ENCODE results near the gene C5orf22.

Gene C5orf22

GRCh38 chr5:31568302-31568835, 36.3 kb downstream of the C5orf22 start:
- in situ Hi-C loops (cut with HindIII; ENCODE audit: low pct_ligation_motif_present, low sequenced_read_pairs), result no loop called here
- no peak for TF ChIP-seq CTCF (IDR thresholded peaks at IDR 0.05; ENCODE audit: low read depth, low read length, missing control alignments)
- no peak overlapping the region for H3K4me3 ChIP-seq (ENCODE audit: low read depth, low read length)
- no peak overlapping the region for H3K27ac ChIP-seq
- no peaks in the 10 kb centered on the region for H3K27me3 ChIP-seq (replicated peaks)
- no peak for DNase-seq
- H3K36me3 ChIP-seq (replicated peaks), result no peaks in the 10 kb centered on the region

GRCh38 chr5:31569068-31569467, 37.0 kb downstream of the C5orf22 start:
- Histone ChIP-seq H3K36me3 (replicated peaks) (no peaks in the 10 kb centered on the region), H3K4me3 (ENCODE audit: low read depth, low read length) (no peak overlapping the region), H3K27me3 (replicated peaks) (no peaks in the 10 kb centered on the region), H3K27ac (no peak overlapping the region)
- no peak for DNase-seq
- in situ Hi-C loops (cut with HindIII; ENCODE audit: low pct_ligation_motif_present, low sequenced_read_pairs), result no loop called here
- no peak for TF ChIP-seq CTCF (IDR thresholded peaks at IDR 0.05; ENCODE audit: low read depth, low read length, missing control alignments)

GRCh38 chr5:31573494-31574142, 41.5 kb downstream of the C5orf22 start:
- Histone ChIP-seq H3K4me3 (ENCODE audit: low read depth, low read length) (no peak overlapping the region), H3K27me3 (replicated peaks) (peaks cover 2% of the 10 kb centered on the region), H3K36me3 (replicated peaks) (no peaks in the 10 kb centered on the region), H3K27ac (no peak overlapping the region)
- DNase-seq, result no peak
- no peak for TF ChIP-seq CTCF (IDR thresholded peaks at IDR 0.05; ENCODE audit: low read depth, low read length, missing control alignments)
- in situ Hi-C loops (cut with HindIII; ENCODE audit: low pct_ligation_motif_present, low sequenced_read_pairs), result no loop called here

GRCh38 chr5:31574772-31575171, 42.7 kb downstream of the C5orf22 start:
- peaks cover 2% of the 10 kb centered on the region for H3K27me3 ChIP-seq (replicated peaks)
- DNase-seq, result no peak
- no peaks in the 10 kb centered on the region for H3K36me3 ChIP-seq (replicated peaks)
- no peak for TF ChIP-seq CTCF (IDR thresholded peaks at IDR 0.05; ENCODE audit: low read depth, low read length, missing control alignments)
- in situ Hi-C loops (cut with HindIII; ENCODE audit: low pct_ligation_motif_present, low sequenced_read_pairs), result loop anchor here (25.0 kb wide), 1 partner anchor 238 kb away; no protein-coding TSS in a partner anchor
- no peak overlapping the region for H3K27ac ChIP-seq
- no peak overlapping the region for H3K4me3 ChIP-seq (ENCODE audit: low read depth, low read length)

GRCh38 chr5:31577438-31577837, 45.3 kb downstream of the C5orf22 start:
- TF ChIP-seq CTCF (IDR thresholded peaks at IDR 0.05; ENCODE audit: low read depth, low read length, missing control alignments), result no peak
- in situ Hi-C loops (cut with HindIII; ENCODE audit: low pct_ligation_motif_present, low sequenced_read_pairs), result loop anchor here (25.0 kb wide), 1 partner anchor 235 kb away; no protein-coding TSS in a partner anchor
- Histone ChIP-seq H3K4me3 (ENCODE audit: low read depth, low read length) (no peak overlapping the region), H3K36me3 (replicated peaks) (no peaks in the 10 kb centered on the region), H3K27me3 (replicated peaks) (peaks cover 2% of the 10 kb centered on the region), H3K27ac (no peak overlapping the region)
- DNase-seq, result no peak
